GM12801 (cell line): Measurements from ENCODE around the gene CTNS.

Experiments
- CTCF ChIP-seq: IDR thresholded peaks from one replicate; pipeline ENCODE4 v1.5.1; 2011; ENCODE audit warnings: control low read depth; ENCODE audit not compliant: insufficient read length; ENCODE audit errors: extremely low read depth

Gene CTNS

GRCh38 chr17:3636154-3636907 is at the start of gene CTNS, which contains the start of gene SHPK:
Gene CTNS, plus strand, starts transcription at chr17:3636760. Its CDS starts 3,447 bp downstream, at chr17:3640207.
Gene SHPK, minus strand, starts transcription at chr17:3636250. Its CDS starts 31 bp downstream, at chr17:3636219.
- no peak for TF ChIP-seq CTCF

DNA sequence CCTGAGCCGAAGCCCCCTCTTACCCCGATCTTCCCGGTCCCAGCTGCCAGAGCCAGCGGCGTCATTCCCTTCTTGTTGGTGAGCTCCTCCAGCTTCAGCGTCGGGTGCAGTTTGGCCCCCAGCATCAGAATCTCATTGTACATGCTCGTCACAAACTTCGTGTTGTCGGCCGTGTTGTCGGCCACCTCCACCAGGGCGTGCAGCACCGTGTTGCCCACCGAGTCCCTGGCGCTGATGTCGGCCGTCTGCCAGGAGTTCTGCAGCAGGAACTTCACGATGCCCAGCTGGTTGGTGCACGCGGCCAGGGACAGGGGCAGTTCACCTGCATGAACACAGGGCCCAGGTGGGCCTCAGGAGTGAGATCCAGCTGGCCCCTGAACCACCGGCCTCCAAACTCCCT is 46.8 kb upstream of the CTNS start:
- TF ChIP-seq CTCF: no peak

DNA sequence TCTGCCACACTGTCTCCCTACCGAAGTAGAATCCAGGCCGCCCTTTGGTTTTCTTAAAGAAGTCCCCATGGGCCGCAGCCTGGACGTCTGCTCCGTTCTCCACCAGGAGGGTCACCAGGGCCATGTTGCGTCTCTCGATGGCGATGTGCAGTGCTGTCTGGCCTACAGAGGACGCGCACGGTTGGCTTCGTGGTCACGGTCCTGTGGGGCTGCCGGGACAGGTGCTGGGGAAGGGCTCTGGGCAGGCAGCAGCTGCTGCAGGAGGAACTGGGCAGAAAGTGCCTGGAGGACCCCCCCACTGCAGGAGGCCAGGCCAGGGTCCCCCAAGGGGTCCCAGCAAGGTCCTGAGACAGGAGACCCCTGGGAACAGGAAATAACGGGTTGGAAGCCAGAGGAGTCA is 46.3 kb upstream of the CTNS start:
- TF ChIP-seq CTCF: no peak

- TF ChIP-seq CTCF: no peak
These were observed 45.8 kb upstream of the CTNS start for GRCh38 chr17:3590768-3591167.

- no peak for TF ChIP-seq CTCF
These were observed 44.2 kb upstream of the CTNS start for GRCh38 chr17:3592216-3592860.

- TF ChIP-seq CTCF: no peak
These were observed 43.2 kb upstream of the CTNS start for GRCh38 chr17:3593384-3593783.

- TF ChIP-seq CTCF: no peak
These were observed 42.3 kb upstream of the CTNS start for GRCh38 chr17:3594051-3594800.
